ENCODE measurements around the gene ATG5. TPM values are rescaled to one million over a fixed set of nuclear protein-coding genes. Genes with fewer than 3 reads are reported as not detected.

Gene ATG5
- total and polyA plus RNA-seq, 2 donors (not counting 1 experiment from before 2014, with no cell fraction given): 13.6 to 26.3 TPM

DNA sequence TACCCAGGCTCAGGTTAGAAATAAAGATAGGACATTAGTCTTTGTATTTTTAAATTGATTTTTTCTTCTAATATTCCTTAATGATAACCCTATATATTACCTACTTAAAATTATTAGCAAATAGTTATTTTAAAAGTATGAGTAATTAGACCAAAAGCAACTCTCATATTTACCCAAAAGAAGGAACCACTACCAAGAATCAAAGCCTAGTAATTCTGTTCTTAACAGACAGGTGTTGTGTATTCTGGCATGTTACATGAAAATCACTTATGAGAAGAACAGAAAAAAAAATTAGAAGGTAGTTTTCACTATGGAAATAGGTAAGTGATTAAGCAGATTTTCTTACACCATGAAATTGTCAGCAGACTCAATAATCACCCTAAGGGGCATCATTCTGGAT, 105.1 kb downstream of the ATG5 start:
- no peak for DNase-seq
- ChIA-PET CTCF (interaction anchor here (0.9 to 4.8 kb wide), 5 partner anchors 22 to 789 kb away, joined by 3 to 72 read pairs (median 3); no protein-coding TSS in a partner anchor), POLR2A (interaction anchor here (0.5 kb wide), 1 partner anchor 115 kb away, joined by 4 read pairs; no protein-coding TSS in a partner anchor)
- H3K9ac ChIP-seq (ENCODE audit: low read length): no peak overlapping the region
- no peaks in the 10 kb centered on the region for H3K36me3 ChIP-seq (replicated peaks in 1 of 2; ENCODE audit: control extremely low read depth in 1 of 2, control insufficient read depth in 1 of 2, extremely low read depth in 1 of 2, insufficient read depth in 2 of 2, low read length in 1 of 2)
- Mint-ChIP-seq H3K9me3 (ENCODE audit: insufficient read depth) (no peaks in the 10 kb centered on the region), H3K4me3 (no peak overlapping the region), H3K27ac (no peak overlapping the region), H3K4me1 (peaks cover 2% of the 10 kb centered on the region), H3K27me3 (no peaks in the 10 kb centered on the region)
- TF ChIP-seq EZH2 (IDR thresholded peaks at IDR 0.05; ENCODE audit: borderline replicate concordance, insufficient read depth, low read depth, low read length, poor library complexity, severe bottlenecking): no peak
- TF ChIP-seq, protein P1, sequence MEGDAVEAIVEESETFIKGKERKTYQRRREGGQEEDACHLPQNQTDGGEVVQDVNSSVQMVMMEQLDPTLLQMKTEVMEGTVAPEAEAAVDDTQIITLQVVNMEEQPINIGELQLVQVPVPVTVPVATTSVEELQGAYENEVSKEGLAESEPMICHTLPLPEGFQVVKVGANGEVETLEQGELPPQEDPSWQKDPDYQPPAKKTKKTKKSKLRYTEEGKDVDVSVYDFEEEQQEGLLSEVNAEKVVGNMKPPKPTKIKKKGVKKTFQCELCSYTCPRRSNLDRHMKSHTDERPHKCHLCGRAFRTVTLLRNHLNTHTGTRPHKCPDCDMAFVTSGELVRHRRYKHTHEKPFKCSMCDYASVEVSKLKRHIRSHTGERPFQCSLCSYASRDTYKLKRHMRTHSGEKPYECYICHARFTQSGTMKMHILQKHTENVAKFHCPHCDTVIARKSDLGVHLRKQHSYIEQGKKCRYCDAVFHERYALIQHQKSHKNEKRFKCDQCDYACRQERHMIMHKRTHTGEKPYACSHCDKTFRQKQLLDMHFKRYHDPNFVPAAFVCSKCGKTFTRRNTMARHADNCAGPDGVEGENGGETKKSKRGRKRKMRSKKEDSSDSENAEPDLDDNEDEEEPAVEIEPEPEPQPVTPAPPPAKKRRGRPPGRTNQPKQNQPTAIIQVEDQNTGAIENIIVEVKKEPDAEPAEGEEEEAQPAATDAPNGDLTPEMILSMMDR (IDR thresholded peaks at IDR 0.05): no peak
- H3K4me1 ChIP-seq (ENCODE audit: control insufficient read depth in 2 of 2, insufficient read depth in 2 of 2, low read length in 2 of 2): no peaks in the 10 kb centered on the region
- H4K20me1 ChIP-seq (ENCODE audit: control insufficient read depth, insufficient read depth, low read length, poor library complexity, severe bottlenecking): no peaks in the 10 kb centered on the region
- no peak overlapping the region for H3K27ac ChIP-seq (ENCODE audit: low read length in 2 of 2)
- no peak overlapping the region for H3K4me3 ChIP-seq (ENCODE audit: control extremely low read depth in 1 of 5, extremely low read depth in 1 of 5, insufficient read depth in 1 of 5, low read depth in 2 of 5, low read length in 4 of 5)
- H3K9me3 ChIP-seq (ENCODE audit: control extremely low read depth in 1 of 3, control insufficient read depth in 2 of 3, insufficient read depth in 1 of 3, low read length in 2 of 3): no peaks in the 10 kb centered on the region
- intact Hi-C loops (cut with micrococcal nuclease): no loop called here
- H3K27me3 ChIP-seq (replicated peaks in 1 of 4; ENCODE audit: control extremely low read depth in 1 of 4, control insufficient read depth in 3 of 4, insufficient read depth in 4 of 4, low read length in 3 of 4): no peaks in the 10 kb centered on the region
- ATAC-seq (ENCODE audit: low read depth): no peak
- H3K4me2 ChIP-seq (replicated peaks; ENCODE audit: low read depth, low read length, poor library complexity, severe bottlenecking): no peak overlapping the region
- peaks cover 19% of the 10 kb centered on the region for H3K79me2 ChIP-seq (ENCODE audit: control insufficient read depth, insufficient read depth, low read length)
- no peak overlapping the region for H2AFZ ChIP-seq (ENCODE audit: insufficient read depth, low read depth, low read length, poor library complexity, severe bottlenecking)

DNA sequence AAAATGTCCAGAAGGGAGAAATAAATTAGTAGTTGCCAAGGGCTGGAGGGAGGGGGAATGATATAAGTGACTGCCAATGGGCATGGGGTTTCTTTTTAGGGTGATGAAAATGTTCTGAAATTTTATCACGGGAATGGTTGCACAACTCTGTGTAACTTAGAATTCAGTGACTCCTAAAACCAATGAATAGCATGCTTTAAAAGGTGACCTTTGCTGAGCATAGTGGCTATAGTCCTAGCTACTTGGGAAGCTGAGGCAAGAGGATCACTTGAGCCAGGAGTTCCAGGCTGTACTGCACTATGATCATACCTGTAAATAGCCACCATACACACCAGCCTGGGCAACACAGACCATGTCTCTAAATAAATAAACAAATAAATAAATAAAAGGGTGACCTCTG, 109.0 kb downstream of the ATG5 start:
- intact Hi-C loops (cut with micrococcal nuclease): no loop called here
- peaks cover 13% of the 10 kb centered on the region for H3K4me1 Mint-ChIP-seq
- Histone ChIP-seq H3K9ac (ENCODE audit: low read length) (no peak overlapping the region), H3K27me3 (replicated peaks in 1 of 4; ENCODE audit: control extremely low read depth in 1 of 4, control insufficient read depth in 3 of 4, insufficient read depth in 4 of 4, low read length in 3 of 4) (no peaks in the 10 kb centered on the region), H2AFZ (ENCODE audit: insufficient read depth, low read depth, low read length, poor library complexity, severe bottlenecking) (no peak overlapping the region), H3K9me3 (ENCODE audit: control extremely low read depth in 1 of 3, control insufficient read depth in 2 of 3, insufficient read depth in 1 of 3, low read length in 2 of 3) (no peaks in the 10 kb centered on the region), H3K79me2 (ENCODE audit: control insufficient read depth, insufficient read depth, low read length) (peaks cover 22% of the 10 kb centered on the region), H3K4me3 (ENCODE audit: control extremely low read depth in 1 of 5, extremely low read depth in 1 of 5, insufficient read depth in 1 of 5, low read depth in 2 of 5, low read length in 4 of 5) (no peak overlapping the region), H3K4me2 (replicated peaks; ENCODE audit: low read depth, low read length, poor library complexity, severe bottlenecking) (no peak overlapping the region), H3K4me1 (ENCODE audit: control insufficient read depth in 2 of 2, insufficient read depth in 2 of 2, low read length in 2 of 2) (peaks cover 0 to 7% of the 10 kb centered on the region in 2 donors), H3K36me3 (replicated peaks in 1 of 2; ENCODE audit: control extremely low read depth in 1 of 2, control insufficient read depth in 1 of 2, extremely low read depth in 1 of 2, insufficient read depth in 2 of 2, low read length in 1 of 2) (peaks cover 0 to 1% of the 10 kb centered on the region in 2 experiments), H4K20me1 (ENCODE audit: control insufficient read depth, insufficient read depth, low read length, poor library complexity, severe bottlenecking) (peaks cover 6% of the 10 kb centered on the region), H3K27ac (ENCODE audit: low read length in 2 of 2) (no peak overlapping the region)
- ChIA-PET CTCF (interaction anchor here (1.0 kb wide), 1 partner anchor 130 kb away, joined by 3 read pairs; the partner anchor contains the start of gene PRDM1), POLR2A (no interaction called here)
- no peak overlapping the region for H3K4me3 Mint-ChIP-seq
- no peaks in the 10 kb centered on the region for H3K9me3 Mint-ChIP-seq (ENCODE audit: insufficient read depth)
- no peaks in the 10 kb centered on the region for H3K27me3 Mint-ChIP-seq
- TF ChIP-seq, protein P1 (IDR thresholded peaks at IDR 0.05): no peak
- TF ChIP-seq EZH2 (IDR thresholded peaks at IDR 0.05; ENCODE audit: borderline replicate concordance, insufficient read depth, low read depth, low read length, poor library complexity, severe bottlenecking): no peak
- DNase-seq (no peak), ATAC-seq (ENCODE audit: low read depth) (no peak)
- no peak overlapping the region for H3K27ac Mint-ChIP-seq
- WGBS (ENCODE audit: insufficient coverage): 100% methylated on average over 1 of the region's 1 CpG

All from B cell (primary cell).